GM13977 (cell line): ENCODE data around the gene CSMD2.

Source experiments
- DNase-seq: peaks from one replicate; pipeline ENCODE4 v3.0.0; 2012; ENCODE audit warnings: low spot score
- in situ Hi-C: fragments of 300-500 bp; cut with MboI; formaldehyde crosslinking; loops from one replicate; pipeline ENCODE4 v1.12.0; 2022; ENCODE audit warnings: low sequenced_read_pairs, low pct_unique_long_range_greater_than_20kb, mixed read lengths, inconsistent platforms; ENCODE audit not compliant: unreplicated experiment
- TF ChIP-seq, protein P1 (sequence below): IDR thresholded peaks from 2 replicates; pipeline ENCODE4 v1.5.1; 2012; ENCODE audit warnings: mild to moderate bottlenecking, control low read depth; ENCODE audit not compliant: insufficient read depth; ENCODE audit errors: extremely low read depth, missing control alignments

CSMD2 gene

DNA sequence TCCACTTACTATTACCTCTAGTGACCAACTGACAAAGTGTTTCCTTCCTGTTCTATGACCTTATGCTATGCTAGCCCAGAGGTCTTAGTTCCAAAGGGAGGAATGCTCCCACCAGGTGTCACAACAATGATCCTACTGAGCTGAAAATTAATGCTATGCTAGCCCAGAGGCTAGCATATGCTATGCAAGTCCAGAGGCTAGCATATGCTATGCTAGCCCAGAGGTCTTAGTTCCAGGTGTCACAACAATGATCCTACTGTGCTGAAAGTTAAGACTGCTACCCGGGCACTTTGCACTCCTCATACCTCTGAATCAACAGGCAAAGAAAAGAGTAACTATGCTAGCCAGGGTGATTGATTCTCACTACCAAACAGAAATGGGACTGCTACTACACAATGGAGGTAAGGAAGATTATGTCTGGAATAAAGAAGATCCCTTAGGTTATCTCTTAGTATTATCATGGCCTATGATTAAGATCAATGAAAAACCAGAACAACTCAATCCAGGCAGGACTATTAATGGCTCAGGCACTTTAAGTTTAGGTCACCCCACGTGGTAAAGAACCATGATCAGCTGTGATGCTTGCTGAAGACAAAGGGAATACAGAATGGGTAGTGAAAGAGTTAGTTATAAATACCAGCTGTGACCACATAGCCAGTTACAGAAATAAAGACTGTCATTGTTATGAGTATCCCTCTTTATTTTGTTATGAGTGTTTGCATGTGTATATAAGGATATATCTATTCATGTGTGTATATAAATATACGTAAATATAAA lies 114.1 kb downstream of the CSMD2 start:
- in situ Hi-C loops = no loop called here
- TF ChIP-seq, protein P1, sequence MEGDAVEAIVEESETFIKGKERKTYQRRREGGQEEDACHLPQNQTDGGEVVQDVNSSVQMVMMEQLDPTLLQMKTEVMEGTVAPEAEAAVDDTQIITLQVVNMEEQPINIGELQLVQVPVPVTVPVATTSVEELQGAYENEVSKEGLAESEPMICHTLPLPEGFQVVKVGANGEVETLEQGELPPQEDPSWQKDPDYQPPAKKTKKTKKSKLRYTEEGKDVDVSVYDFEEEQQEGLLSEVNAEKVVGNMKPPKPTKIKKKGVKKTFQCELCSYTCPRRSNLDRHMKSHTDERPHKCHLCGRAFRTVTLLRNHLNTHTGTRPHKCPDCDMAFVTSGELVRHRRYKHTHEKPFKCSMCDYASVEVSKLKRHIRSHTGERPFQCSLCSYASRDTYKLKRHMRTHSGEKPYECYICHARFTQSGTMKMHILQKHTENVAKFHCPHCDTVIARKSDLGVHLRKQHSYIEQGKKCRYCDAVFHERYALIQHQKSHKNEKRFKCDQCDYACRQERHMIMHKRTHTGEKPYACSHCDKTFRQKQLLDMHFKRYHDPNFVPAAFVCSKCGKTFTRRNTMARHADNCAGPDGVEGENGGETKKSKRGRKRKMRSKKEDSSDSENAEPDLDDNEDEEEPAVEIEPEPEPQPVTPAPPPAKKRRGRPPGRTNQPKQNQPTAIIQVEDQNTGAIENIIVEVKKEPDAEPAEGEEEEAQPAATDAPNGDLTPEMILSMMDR = no peak
- no peak for DNase-seq

DNA sequence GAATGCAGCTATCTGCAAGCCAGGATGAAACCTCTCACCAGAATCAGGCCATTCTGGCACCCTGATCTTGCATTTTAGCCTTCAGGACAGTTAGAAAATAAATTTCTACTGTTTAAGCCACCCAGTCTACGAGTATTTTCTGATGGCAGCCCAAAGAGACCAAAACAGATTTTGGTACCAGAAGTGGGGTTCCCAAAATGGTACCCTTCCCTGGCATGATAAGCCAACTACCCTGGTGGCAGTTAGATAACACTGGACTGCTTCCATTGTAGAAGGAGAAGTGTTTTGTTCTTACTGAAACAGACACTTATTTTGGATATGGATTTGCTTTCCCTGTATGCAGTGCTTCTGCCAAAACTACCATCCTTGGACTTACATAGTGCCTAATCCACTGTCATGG lies 115.0 kb downstream of the CSMD2 start:
- TF ChIP-seq, protein P1 = no peak
- in situ Hi-C loops = no loop called here
- DNase-seq = no peak

DNA sequence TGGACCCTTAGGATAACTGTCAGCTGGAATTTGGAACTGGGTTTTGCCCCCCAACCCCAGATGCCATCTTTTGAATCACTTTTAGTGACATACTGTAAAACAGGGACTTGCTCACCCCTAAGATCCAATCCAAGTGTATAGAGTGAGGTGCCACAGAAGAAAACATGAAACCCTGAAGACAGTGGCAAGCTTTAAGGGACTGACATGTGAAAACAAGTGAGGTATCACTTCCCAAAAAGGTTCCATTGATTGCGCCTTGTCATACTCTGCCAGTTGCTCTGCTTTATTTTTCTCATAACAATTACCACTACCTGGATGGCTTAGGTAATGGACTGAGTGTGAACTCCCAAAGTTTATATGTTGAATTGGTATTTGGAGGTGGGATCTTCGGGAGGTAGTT lies 115.6 kb downstream of the CSMD2 start:
- in situ Hi-C loops = no loop called here
- TF ChIP-seq, protein P1 = no peak
- no peak for DNase-seq

DNA sequence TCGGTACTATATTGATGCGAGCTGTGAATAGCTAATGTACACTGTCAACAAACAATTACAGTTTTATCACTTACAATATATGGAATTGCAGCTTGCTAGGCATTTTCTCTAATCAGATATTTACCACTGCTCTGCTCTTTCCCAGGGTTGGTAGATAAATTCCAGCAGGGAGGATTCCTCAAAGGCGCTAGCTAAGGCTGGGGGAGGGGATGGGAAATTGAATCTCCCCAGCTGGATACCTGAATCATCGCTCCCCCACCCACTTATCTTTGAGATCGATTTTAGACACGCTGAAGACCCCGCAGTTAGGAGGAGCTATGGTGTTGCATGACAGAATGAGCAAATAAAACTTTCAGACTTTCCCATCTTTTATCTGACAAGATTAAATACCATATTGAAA lies 127.2 kb downstream of the CSMD2 start:
- TF ChIP-seq, protein P1 = no peak
- in situ Hi-C loops = no loop called here

DNA sequence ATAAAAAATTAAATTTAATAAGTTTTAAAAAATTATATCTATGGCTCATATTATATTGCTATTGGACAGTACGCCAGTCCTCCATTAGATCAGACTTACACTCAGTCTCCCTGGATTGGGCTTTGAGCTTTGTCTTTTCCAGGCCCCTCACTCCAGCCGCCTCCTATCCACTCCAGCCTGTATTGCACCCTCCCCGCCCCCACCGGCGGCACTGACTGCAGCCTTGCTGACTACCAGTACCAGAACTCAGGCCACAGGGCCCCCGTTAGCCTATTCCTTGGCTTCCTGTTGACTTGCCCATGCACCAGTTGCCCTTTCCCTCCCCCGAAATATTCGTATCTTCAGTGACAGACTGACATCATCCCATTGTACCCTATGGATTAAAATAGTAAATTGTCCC lies 127.9 kb downstream of the CSMD2 start:
- in situ Hi-C loops = no loop called here
- TF ChIP-seq, protein P1 = no peak

More for the DNA sequence above, 127.2 kb downstream of the CSMD2 start:
- no peak for DNase-seq

DNA sequence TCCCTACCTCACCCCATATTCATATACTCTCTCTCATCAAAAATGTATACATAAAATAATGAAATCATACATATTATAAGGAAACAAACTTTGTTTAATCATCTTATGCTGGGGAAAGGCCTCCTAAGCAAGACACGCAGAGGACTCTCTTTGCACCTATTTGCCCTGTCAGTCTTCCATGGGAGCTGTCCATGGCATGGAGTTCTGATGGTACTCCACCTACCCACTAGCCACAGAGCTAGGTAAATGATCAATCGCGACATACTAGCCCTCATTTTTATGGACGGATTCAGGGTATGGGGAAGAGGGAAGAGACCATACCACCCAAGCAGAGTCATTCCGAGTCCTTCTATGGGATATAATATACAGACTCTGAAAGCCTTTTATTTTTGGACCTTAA lies 131.0 kb downstream of the CSMD2 start:
- TF ChIP-seq, protein P1 = no peak
- in situ Hi-C loops = no loop called here
- no peak for DNase-seq

More for the DNA sequence above, 127.9 kb downstream of the CSMD2 start:
- no peak for DNase-seq

DNA sequence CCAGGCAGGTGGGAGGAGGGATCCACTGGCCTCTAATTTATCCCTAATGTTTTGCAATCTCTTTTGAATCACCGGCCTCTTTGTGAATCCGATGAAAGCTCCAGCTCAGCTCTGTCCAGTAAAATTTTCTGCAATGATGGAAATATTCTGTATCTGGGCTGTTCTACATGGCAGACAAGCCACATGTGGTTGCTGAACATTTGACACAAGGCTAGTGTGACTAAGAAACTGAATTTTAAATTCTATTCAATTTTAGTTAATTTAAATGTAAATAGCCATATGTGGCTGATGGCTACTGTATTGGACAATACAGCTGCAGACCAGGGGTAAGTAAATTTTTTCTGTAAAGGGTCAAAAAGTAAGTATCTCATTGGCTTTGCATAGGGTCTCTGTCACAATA lies 135.1 kb downstream of the CSMD2 start:
- no peak for DNase-seq
- TF ChIP-seq, protein P1 = no peak
- in situ Hi-C loops = no loop called here
